GM12865 (cell line): ENCODE data around the gene NSUN6.

Source experiments
- DNase-seq: peaks from one replicate; pipeline ENCODE4 v3.0.0; 2010; ENCODE audit warnings: low read depth
- H3K4me3 ChIP-seq: 2 replicates; pipeline ENCODE4 v1.5.1; 2011; ENCODE audit warnings: mild to moderate bottlenecking, low read depth, low read length, control low read depth
- TF ChIP-seq, protein P1 (sequence below): IDR thresholded peaks from 2 replicates; pipeline ENCODE4 v1.5.1; 2011; ENCODE audit warnings: low read length, control low read depth, low read depth, inconsistent platforms; ENCODE audit not compliant: insufficient read depth; ENCODE audit errors: missing control alignments

The NSUN6 gene

GRCh38 chr10:18540195-18540594 is 111.2 kb downstream of the NSUN6 start:
- no peak for DNase-seq
- no peak overlapping the region for H3K4me3 ChIP-seq
- TF ChIP-seq, protein P1, sequence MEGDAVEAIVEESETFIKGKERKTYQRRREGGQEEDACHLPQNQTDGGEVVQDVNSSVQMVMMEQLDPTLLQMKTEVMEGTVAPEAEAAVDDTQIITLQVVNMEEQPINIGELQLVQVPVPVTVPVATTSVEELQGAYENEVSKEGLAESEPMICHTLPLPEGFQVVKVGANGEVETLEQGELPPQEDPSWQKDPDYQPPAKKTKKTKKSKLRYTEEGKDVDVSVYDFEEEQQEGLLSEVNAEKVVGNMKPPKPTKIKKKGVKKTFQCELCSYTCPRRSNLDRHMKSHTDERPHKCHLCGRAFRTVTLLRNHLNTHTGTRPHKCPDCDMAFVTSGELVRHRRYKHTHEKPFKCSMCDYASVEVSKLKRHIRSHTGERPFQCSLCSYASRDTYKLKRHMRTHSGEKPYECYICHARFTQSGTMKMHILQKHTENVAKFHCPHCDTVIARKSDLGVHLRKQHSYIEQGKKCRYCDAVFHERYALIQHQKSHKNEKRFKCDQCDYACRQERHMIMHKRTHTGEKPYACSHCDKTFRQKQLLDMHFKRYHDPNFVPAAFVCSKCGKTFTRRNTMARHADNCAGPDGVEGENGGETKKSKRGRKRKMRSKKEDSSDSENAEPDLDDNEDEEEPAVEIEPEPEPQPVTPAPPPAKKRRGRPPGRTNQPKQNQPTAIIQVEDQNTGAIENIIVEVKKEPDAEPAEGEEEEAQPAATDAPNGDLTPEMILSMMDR = no peak

GRCh38 chr10:18539335-18539734 is 112.1 kb downstream of the NSUN6 start:
- DNase-seq = no peak
- TF ChIP-seq, protein P1 = no peak
- H3K4me3 ChIP-seq = no peak overlapping the region

GRCh38 chr10:18533896-18534295 is 117.5 kb downstream of the NSUN6 start:
- H3K4me3 ChIP-seq = no peak overlapping the region
- DNase-seq = no peak
- TF ChIP-seq, protein P1 = no peak

- DNase-seq = no peak
- TF ChIP-seq, protein P1 = no peak
- H3K4me3 ChIP-seq = no peak overlapping the region
Measured at GRCh38 chr10:18532881-18533535, 118.4 kb downstream of the NSUN6 start.

DNA sequence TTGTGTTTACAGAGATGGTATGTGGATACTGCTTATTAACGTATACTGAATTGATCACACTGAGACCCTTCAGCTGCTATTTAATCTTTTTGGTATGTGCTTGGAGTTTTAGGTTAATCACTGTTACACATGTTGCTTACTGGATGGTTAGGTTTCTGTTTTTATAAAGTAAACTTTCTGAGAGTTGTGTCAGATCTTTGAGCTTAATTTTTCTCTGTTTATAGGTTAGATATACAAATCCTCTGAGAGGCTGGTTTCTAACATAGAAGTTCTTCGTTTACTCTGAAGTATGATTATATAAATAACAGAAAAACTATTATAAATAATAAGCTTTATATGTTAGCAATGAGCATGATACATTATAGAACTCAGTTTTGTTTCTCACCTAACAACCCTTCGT is 123.1 kb downstream of the NSUN6 start:
- TF ChIP-seq, protein P1 = no peak
- DNase-seq = no peak
- H3K4me3 ChIP-seq = no peak overlapping the region

GRCh38 chr10:18527687-18528086 is 123.7 kb downstream of the NSUN6 start:
- DNase-seq = no peak
- no peak overlapping the region for H3K4me3 ChIP-seq
- TF ChIP-seq, protein P1 = no peak

DNA sequence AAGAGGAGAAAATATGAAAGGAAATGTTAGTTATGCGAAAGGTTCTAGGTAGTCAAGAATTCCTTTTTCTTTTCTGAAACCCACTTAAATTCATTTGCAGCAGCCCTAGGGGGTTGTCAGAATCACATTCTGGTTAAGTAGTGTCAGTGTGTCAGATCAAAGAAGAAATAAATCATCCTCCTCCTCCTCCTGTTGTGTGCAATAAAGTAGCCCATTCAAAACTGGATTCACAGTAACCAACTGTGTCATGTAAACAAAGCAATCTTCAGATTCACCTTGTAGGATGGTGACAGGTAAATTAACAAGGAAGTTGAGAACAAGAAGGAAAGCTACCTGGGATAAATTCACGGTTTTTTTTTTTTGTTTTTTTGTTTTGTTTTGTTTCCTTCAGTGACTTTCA is 127.5 kb downstream of the NSUN6 start:
- TF ChIP-seq, protein P1 = no peak
- no peak for DNase-seq
- H3K4me3 ChIP-seq = no peak overlapping the region
